DMS53 treated with DMSO at 0.1 percent for 48 hours (cell line): ENCODE results near the gene CDC40.
"Not testable (repeated sequence)": the region's sequence is repeated elsewhere in the genome, so short reads cannot be mapped to it uniquely, and the experiment has no call there.

Experiments
- DNase-seq: peaks from one replicate; lab custom pipeline; 2025; ENCODE audit not compliant: unreplicated experiment; lab: John Stamatoyannopoulos, UW

Gene CDC40

DNA sequence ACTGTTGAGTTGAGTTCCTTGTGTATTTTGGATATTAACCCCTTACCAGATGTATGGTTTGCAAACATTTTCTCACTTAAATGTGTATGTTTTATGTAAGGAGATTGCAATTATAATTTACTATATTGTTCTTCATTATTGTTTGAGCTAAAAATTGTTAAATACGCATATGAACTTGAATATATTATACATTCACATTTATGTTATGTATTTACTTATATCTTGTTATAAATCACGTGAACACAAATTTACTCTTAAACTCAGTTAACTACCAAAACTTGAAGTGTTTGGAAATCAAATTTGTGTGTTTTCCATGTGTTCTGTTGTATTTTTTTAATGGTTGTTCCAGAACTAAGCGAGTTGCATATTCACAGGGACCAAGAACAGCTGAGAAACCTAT lies 18.3 kb downstream of the CDC40 start:
- no peak for DNase-seq

DNA sequence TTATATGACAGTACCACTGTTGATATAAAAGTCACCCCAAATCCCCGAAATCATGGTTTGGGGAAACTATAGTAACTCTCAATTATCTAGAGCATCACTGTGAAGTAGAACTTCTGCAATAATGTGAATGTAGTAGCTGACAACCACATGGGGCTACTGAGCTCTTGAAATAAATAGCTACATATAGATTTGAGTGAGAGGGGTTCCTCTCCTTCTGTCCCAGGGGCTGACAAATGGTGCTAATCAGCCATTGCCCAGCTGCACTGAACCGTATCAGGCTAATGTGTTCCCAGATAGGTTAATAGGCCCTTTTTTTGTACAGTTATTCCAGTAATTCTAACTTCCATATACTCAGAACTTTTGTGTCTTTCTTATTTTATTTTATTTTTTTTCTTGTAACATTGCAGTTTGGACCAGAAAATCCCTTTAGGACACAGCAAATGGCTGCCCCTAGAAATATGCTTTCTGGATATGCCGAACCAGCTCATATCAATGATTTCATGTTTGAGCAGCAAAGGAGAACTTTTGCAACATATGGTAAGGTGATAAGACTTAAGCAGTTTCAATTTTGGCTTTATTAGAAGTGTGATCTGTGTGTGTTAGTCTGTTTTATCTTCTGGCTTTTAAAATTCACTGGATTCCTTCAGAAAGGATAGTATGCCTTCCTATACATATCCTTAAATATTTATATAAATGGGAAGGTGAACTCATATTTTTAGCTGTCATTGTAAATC lies 21.1 kb downstream of the CDC40 start:
- no peak for DNase-seq

DNA sequence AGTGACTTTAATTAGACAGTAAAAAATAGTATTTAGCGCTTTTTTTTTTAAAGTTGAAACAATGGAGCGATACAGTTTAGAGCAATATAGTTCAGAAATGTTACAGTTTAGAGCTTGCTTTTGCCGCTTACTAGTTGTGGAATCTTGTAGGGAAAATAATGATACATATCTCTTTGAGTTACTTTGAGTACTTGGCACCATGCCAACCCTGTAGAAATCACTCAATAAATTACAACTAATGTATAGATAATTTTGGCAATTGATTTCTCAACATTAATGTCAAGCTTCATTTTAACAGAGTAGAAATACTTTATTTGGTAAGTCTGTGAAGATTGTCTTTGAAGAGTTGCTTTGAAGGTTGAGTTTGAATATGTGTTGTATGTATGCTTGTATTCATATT lies 27.4 kb downstream of the CDC40 start:
- DNase-seq: no peak

DNA sequence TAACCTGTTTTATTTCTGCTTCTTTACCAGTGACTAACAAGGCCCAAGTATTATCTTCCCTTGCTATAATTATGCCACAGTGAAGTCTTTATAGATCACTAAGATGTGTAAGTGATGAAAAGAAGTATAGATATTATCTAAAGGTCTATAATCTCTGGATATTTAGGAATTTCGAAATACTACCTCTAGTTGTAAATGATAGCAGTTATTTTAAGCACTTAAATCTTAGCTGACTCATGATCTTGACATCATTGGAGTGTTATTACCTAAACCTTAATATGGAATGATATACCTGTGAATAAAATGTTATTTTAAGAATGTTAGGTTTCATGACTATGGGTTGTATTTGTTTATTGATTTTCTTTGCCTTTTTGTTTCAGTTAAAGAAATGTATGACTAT lies 31.5 kb downstream of the CDC40 start:
- no peak for DNase-seq

DNA sequence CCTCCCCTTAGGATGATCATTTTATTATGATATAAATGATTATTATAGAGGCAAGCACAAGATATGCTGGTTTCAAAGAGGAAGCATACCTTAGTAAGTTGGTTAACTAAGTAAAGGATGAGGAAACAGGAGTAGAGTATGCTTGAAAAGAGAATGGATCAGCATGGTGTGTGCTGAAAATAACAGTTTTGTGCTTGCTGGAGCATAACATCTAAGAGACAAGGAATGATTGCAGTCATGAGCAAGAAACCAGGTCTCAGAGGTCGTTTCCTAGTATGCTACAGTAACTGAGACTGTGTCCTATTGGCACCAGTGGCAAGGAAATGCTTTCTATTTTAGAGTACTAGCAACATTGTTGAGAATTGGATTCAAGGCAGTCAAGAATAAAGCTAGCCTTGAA lies 34.1 kb downstream of the CDC40 start:
- no peak for DNase-seq

DNA sequence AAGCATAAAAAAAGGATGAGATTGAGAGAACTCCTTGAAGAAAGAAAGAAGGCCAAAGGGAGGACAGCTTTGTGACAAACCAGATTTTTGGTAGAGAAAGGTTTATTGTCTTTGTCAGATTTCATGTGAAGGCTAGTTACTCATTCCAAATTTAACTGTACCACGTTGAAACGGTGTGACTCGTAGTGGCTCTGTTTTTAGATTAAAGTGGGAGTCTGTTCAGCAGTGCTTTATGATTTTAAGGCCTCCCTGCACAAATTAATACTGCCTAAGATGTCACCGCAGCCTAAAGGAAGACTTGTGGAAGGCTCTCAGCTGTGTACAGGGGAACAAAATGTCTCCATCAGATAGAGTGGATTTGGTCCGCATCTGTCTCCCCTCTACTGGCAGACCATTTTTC lies 35.9 kb downstream of the CDC40 start:
- no peak for DNase-seq

DNA sequence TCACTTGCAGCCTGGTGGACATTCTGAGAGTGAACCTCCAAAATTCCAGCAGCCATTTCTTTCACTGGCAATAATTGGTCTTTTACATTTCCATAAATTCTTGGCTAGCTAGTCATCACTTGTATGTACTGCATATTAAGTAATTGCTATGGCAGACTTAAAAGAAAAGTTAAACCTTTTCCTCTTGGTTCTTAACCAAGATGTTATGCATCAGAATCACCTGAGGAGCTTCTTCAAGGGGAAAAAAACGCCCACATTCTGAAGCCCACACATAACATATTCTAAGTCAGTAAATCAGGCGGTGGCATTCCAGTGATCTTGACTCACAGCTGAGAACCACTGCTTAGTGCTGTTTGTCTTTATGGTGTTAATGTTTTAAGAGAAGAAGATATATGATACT lies 37.0 kb downstream of the CDC40 start:
- no peak for DNase-seq

DNA sequence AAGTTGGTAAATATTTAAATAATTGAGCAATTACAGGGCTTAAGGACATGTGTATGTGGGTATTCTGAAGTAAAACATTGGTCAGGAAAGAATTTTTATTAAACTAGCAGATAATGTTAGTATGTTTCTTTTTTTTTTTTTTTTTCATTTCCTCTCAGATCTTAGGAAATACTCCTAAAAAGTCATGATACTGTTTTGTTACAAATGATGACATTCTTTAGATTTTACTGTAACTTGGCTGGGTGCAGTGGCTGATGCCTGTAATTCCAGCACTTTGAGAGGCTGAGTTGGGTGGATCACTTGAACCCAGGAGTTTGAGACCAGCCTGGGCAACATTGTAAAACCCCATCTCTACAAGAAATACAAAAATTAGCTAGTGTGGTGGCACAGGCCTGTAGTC lies 41.5 kb downstream of the CDC40 start:
- no peak for DNase-seq

DNA sequence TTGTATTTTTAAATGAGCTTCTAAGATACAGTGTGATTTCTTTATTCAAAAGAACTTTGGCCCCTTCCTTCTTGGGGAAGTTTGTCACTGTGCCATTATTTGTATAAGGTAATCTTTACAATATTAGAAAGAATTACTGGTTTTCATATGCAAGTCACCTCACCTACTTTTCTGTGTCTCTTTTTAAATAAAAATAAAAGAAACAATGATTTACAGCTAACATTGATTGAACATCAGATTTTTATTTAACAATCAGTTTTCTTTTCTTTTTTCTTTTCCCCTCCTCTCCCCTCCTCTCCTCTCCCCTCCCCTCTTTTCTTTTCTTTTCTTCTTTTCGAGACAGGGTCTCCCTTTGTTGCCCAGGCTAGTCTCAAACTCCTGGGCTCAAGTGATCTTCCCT lies 46.0 kb downstream of the CDC40 start:
- no peak for DNase-seq

DNA sequence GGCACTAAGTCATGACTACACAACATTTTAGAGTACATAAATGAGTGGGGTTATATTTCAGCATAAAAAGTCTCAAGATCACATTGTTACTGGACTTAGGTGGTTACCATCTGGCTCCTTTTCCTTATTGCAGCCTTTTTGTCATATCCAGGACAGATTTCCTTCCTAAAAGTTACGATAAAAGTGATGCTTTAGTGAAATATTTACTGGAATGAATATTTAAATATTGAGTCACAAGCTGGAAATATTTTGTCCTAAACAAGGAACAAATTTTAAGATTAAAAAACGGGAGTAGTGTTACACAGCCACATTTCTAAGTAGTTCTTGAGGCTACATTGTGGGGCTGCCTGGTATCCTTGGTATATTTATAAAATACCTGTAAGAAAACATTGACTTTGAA lies 52.2 kb downstream of the CDC40 start:
- DNase-seq: no peak

DNA sequence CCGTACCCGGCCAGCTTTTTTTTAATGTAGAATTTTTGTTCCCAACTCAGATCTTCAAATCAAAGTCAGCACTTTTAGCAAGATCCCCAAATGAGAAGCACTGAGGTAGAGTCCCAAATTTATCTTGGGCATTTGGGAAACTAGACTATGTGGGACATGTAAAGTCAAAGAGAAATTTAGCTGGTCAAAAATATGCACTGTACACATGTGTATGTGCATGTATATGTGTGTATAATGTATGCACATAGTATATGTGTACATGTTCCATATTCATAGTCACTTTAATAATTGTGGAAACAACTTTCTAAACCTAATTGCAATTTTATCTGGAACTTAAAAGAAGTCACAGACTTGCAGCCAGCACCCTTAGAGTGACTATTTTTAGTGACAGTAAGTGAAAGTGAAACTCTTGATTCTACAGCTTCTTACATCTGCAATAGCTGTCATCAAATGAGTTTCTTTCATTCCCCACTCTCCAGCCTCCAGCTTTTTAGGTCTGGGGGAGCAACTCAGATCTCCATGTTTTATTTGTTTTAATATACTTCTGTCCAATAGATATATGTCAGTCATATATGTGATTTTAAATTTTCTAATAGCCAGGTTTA lies 53.6 kb downstream of the CDC40 start:
- no peak for DNase-seq

DNA sequence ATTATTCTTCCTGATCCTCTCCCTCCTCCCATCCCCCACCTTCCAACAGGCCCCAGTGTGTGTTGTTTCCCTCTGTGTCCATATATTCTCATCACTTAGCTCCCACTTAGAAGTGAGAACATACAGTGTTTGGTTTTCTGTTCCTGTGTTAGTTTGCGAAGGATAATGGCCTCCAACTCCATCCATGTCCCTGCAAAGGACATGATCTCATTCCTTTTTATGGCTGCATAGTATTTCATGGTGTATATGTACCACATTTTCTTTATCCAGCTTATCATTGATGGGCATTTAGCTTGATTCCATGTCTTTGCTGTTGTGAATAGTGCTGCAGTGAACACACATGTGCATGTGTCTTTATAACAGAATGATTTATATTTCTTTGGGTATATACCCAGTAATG lies 55.8 kb downstream of the CDC40 start:
- DNase-seq: not testable (repeated sequence)

DNA sequence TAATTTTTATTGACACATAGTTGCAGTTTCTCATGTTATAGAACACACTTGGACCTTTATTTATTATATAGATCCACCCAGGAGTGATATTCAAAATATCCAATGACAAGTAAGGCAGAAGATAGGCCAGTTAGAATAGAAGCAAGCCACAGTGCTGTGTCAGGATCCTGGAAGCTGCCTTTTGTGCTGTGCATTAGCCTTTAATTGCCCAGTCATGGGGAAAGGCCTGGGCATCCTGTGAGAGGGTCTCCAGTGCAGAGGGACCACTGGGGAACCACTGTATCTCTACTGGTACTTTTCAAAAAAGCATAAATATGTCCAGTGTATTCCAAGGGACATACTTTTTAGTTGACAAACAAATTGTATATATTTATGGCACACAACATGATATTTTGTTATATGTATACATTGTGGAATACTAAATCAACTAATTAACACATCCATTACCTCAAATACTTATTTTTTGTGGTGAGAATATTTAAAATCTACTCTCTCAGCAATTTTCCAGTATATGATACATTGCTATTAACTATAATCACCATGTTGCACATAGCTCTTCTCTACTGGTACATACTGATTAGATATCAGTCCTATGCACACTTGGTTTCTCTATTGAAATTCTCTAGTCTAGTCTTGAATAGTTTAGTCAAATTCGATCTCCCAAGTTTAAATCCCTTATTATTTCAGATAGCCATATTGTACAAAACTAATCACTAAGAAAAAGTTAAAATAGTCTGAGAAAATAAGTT lies 59.5 kb downstream of the CDC40 start:
- DNase-seq: no peak

DNA sequence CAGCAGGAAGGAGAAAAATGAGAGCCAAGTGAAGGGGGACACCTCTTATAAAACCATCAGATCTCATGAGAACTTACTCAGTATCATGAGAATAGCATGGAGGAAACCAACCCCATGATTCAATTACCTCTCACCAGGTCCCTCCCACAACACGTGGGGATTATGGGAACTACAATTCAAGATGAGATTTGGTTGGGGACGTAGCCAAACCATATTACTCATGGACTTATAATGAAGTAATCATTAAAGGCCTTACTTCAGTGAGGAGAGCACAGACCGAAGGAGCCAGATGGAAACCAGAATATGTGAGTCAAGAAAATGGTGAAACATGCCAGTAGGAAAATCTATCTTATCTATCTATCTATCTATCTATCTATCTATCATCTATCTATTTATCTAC lies 64.4 kb downstream of the CDC40 start:
- not testable (repeated sequence) for DNase-seq

DNA sequence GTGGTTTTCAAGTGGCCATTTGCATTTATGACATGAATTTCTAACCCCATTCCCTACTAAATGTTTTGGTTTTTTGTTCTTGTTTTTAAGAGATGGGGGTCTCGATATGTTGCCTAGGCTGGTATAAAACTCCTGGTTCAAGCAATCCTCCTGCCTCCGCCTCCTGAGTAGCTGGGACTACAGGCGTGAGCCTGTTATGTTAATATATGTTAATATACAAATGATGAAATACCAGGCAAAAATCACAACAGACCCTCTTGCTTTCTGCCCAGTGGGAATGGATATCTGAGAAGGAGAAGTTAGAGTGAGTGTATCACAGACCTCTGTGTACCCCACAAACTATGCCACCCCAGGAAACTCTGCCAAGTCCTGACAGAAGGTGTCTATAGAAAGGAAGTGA lies 66.2 kb downstream of the CDC40 start:
- no peak for DNase-seq

DNA sequence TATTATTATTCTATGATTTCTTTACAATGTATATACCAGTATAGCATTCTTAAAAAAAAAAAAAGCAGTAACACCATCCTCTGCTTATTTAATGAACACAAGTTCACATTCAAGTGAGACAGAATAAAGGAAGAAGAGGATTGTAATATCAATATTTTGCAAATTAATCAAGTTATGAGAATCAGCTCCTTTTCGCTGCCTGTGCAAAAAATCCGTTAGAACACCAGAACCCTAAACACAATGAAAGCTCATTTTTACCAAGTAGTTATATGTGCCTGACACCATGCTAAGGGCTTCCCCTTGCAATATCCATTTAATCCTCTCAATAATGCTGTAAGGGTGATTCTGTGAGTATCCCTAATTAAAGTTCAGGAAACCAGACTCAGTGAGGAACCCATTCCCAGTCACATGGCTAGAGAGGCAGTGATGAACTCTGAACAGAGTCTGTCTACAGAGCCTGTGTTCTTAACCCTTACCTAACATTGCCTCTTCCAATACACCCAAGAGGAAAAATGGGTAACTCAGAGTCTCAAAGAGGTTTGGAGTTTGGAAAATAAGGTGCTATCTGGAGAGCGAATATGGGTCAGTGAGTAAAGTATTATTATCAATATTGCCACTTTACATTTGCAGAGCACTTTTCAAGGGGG lies 66.8 kb downstream of the CDC40 start:
- DNase-seq: no peak

DNA sequence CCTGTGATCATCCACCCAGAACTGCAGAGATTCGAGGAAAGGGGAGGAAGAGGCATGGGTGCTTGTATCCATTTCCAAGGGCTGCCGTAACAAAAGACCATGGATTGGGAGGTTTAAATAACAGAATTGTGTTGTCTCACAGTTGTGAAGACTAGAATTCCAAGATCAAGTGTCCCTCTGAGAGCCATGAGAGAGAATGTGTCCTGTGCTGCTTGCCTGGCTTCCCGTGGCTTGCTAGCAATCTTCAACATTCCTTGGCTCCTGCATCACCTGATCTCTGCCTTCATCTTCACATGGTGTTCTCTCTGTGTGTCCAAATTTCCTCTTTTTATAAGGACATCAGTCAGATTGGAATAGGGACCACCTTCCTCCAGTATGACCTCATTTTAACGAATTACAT lies 69.8 kb downstream of the CDC40 start:
- no peak for DNase-seq

DNA sequence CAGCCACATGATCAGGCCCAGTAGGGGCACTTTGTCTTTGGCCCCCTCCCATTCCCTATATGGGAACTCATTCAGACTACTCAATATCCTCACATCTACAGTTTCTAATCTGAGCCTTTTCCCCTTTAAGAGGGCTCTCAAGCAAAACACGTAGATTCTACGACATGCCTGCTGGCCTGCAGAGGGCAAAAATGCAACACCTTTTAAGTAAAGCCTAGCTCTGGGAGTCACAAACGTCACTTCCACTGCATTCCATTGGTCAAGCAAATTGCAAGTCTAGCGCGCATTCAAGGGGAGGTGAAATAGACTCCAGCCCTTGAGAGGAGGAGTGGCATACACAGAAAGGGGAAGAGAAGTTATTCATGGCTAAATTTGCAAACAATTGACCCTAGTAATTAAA lies 70.6 kb downstream of the CDC40 start:
- no peak for DNase-seq

DNA sequence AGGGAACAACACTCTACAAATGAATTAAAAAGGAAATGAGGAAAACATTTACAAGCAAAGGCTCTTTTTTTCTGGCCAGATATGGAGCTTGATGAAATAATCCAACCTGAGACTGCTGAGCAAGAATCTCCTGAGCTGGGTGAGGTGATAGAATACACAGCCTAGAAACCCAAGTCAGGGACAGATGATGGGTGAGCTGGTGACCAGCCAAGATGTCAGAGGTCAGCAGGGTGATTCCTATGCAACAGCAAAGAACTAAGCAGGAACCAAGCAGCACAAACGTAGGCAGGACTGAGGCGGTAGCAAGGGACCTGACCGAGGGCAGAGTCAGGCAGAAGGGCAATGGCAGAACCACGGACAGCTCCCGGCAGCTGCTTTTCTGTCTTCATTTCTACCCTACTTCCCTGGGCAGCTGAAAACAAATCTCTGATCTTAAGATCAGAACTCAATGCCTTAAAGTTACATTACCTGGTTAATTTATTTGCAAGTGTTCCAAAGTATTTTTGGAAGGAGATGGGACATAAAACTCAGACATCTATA lies 75.1 kb downstream of the CDC40 start:
- no peak for DNase-seq

DNA sequence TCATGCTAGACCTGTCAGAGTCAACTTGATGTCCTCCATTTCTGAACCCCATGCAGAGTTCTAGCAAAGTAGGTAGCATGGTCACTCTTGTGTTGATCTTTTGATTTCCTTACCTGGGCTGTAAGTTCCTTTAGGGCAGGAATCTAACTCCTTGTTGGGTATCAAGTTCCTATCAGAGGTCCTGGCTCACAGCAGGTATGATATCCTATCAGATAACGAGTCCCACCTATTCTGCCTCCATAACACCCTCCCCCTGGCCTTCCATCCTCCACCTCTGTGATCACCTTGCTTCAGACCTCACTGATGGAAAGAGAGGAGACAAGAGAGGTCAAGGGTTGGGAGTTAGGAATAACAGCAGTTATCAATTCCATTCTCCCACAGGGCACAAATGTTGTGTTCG lies 76.1 kb downstream of the CDC40 start:
- DNase-seq: no peak

DNA sequence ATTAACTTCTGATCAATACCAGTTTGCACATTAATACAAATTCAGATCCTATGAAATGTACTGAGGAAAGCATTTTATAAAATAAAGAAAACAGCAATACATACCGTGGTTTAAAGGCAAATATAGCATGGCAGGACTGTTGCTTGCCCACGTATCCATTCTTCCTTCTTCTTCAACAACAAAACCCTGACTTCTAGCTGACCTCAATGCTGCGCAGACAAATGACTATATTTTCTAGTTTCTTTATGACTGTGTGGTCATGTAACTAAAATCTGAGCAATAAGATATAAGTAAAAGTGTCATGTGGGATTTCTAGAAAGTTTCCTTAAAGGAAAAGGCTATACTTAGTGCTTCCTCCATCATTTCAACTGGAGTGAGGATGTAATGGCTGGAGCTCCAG lies 85.0 kb downstream of the CDC40 start:
- no peak for DNase-seq

DNA sequence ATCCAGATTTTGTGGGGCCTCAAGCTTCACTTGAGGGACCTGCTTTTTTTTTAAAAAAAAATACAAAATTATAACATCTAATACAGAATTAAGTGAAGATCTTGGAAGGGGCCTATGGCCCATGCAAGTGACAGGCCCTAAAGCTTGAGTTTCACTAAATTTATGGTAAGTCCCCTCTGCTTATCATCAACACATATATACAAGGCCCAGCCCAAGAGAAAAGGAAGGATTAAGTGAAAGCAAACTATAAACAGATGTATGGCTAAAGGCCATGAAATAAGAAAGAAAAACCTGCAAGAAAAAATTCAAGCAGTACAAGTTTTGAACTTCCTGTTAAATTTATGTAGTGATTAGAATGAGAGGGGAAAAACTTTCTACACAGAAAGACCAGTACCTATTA lies 86.8 kb downstream of the CDC40 start:
- DNase-seq: no peak
